Measurements from ENCODE around the gene ABCC1. TPM values are rescaled to one million over a fixed set of nuclear protein-coding genes. Genes with fewer than 3 reads are reported as not detected.
A peak's percentile ranks its signal among the peaks of the same experiment; 100 is the strongest.

Gene ABCC1
- 7.0 and 7.3 TPM in 2 replicates for total RNA-seq
- polyA plus RNA-seq: 7.1 and 9.3 TPM in 2 replicates

DNA sequence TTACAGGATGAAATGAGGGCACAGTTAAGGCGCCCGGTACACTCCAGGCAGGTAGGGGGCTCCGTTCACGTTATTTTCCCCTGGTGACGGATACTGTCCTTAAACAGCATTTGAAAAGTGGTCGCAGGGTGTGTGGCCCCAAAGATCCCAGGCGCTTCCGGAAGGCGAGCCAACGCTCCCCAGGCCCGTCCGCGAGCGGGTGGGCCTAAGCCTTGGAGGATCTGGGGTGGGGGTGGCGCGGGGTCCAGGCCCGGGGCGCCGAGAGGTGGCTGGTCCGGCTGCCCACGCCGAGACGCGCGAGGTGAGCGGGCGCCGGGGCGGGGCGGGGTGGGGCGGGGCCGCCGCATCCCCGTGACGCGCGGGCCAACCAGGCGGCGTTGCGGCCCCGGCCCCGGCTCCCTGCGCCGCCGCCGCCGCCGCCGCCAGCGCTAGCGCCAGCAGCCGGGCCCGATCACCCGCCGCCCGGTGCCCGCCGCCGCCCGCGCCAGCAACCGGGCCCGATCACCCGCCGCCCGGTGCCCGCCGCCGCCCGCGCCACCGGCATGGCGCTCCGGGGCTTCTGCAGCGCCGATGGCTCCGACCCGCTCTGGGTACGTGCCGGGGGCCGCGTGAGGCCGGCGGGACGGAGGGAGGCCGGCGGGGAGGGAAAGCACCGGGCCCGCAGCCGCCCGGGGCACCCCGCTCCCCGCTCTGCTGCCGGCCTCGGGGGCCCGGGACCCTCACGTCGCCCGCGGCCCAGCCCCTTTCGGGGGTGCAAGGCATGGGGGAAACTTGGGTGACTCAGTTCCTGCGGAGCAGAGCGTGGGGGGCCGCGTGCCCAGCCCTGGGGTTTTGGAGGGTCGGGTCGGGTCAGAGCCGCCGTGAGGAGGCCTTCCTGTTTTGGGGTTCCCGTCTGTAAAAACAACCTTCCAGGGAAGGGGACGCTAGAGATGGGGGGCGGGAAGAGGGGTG is at the start of gene ABCC1:
Gene ABCC1 (plus strand): TSS at position 407 of the 951 bp plus-strand sequence. CDS start 136 bp downstream, at position 543.
- H3K4me2 ChIP-seq: peak within 1 kb of the TSS; percentile 91
- H4K20me1 ChIP-seq (ENCODE audit: insufficient read depth, poor library complexity, severe bottlenecking): no peaks in the 10 kb centered on the region
- H2AFZ ChIP-seq: peak within 1 kb of the TSS; percentile 83
- no peaks in the 10 kb centered on the region for H3K27me3 ChIP-seq
- DNase-seq (ENCODE audit: low spot score): peak; percentile 68
- peak within 1 kb of the TSS; percentile 3 for H3K27ac ChIP-seq
- peaks cover 12% of the 10 kb centered on the region for H3K4me1 ChIP-seq (ENCODE audit: insufficient read depth)
- H3K79me2 ChIP-seq: peaks cover 41% of the 10 kb centered on the region
- no peaks in the 10 kb centered on the region for H3K36me3 ChIP-seq (replicated peaks; ENCODE audit: insufficient read depth, low read depth)
- TF ChIP-seq EZH2 (IDR thresholded peaks at IDR 0.05; ENCODE audit: borderline replicate concordance) (no peak), CTCF (IDR thresholded peaks at IDR 0.05; ENCODE audit: poor library complexity) (peak; percentile 10)
- H3K9me3 ChIP-seq (ENCODE audit: low read depth): no peaks in the 10 kb centered on the region
- H3K4me3 ChIP-seq: peak within 1 kb of the TSS; percentile 90
- 1% methylated on average over 50 of the region's 112 CpGs for WGBS (ENCODE audit: low lambda C conversion rate, missing lambda C conversion rate)
- H3K9me2 ChIP-seq (replicated peaks; ENCODE audit: insufficient read depth): no peaks in the 10 kb centered on the region

DNA sequence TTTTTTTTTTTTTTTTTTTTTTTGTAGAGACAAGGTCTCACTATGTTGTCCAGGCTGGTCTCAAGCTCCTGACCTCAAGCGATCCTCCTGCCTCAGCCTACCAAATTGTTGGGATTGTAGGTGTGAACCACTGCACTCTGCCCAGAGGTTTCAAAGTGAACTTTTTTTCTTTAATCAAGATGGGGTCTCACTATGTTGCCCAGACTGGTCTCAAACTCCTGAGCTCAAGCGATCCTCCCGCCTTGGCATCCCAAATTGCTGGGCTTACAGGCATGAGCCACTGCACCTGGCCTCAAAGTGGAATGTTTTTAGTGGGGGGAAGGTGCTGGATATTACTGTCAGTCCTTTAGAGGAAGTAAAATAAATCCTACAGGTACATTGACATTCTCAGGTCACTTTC is 49.1 kb upstream of the ABCC1 start:
- DNase-seq (ENCODE audit: low spot score): no peak
- Histone ChIP-seq H3K27me3 (no peaks in the 10 kb centered on the region), H3K9me3 (ENCODE audit: low read depth) (no peaks in the 10 kb centered on the region), H3K4me2 (no peak overlapping the region), H3K9me2 (replicated peaks; ENCODE audit: insufficient read depth) (no peaks in the 10 kb centered on the region), H3K79me2 (no peaks in the 10 kb centered on the region), H3K4me3 (no peak overlapping the region), H2AFZ (no peak overlapping the region), H4K20me1 (ENCODE audit: insufficient read depth, poor library complexity, severe bottlenecking) (no peaks in the 10 kb centered on the region), H3K4me1 (ENCODE audit: insufficient read depth) (no peaks in the 10 kb centered on the region), H3K27ac (no peak overlapping the region), H3K36me3 (replicated peaks; ENCODE audit: insufficient read depth, low read depth) (no peaks in the 10 kb centered on the region)
- WGBS (ENCODE audit: low lambda C conversion rate, missing lambda C conversion rate): 100% methylated on average over 3 of the region's 3 CpGs
- TF ChIP-seq EZH2 (IDR thresholded peaks at IDR 0.05; ENCODE audit: borderline replicate concordance): no peak
- TF ChIP-seq EZH2phosphoT487 (IDR thresholded peaks at IDR 0.05; ENCODE audit: low read depth, severe bottlenecking, unreplicated experiment): no peak
- no peak for TF ChIP-seq CTCF (IDR thresholded peaks at IDR 0.05; ENCODE audit: poor library complexity)

DNA sequence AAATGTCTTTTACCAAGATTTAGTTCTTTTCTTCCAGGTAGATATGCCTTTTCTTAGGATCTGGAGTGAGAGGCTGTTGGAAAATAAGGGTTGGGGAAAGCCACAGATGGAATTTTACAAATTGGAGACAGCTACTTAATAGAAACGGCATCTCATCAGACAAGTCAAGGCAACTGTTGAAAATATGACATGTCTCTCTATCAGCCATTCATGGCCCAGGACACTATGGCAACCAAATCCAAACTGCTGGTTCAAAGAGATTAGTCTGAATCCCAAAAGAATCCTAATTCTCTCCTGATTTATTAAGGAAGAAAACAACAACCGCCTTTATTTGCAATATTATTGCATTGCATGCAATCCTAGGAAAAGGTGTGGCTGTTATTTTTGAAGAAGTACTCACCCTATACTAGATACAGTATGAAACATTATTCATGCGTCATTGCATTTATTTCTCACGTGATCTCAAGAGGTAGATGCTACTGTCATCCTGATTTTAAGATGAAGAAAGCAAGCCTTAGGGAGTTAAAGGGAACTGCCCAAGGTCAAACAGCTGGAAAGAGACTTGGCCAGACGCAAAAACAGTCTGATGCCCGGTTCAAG is 48.4 kb upstream of the ABCC1 start:
- Histone ChIP-seq H2AFZ (no peak overlapping the region), H3K9me2 (replicated peaks; ENCODE audit: insufficient read depth) (no peaks in the 10 kb centered on the region), H3K79me2 (no peaks in the 10 kb centered on the region), H3K4me3 (no peak overlapping the region), H3K4me1 (ENCODE audit: insufficient read depth) (no peaks in the 10 kb centered on the region), H4K20me1 (ENCODE audit: insufficient read depth, poor library complexity, severe bottlenecking) (no peaks in the 10 kb centered on the region), H3K27me3 (no peaks in the 10 kb centered on the region), H3K9me3 (ENCODE audit: low read depth) (no peaks in the 10 kb centered on the region), H3K4me2 (no peak overlapping the region), H3K36me3 (replicated peaks; ENCODE audit: insufficient read depth, low read depth) (no peaks in the 10 kb centered on the region), H3K27ac (no peak overlapping the region)
- no peak for DNase-seq (ENCODE audit: low spot score)
- 89% methylated on average over 6 of the region's 6 CpGs for WGBS (ENCODE audit: low lambda C conversion rate, missing lambda C conversion rate)
- TF ChIP-seq CTCF (IDR thresholded peaks at IDR 0.05; ENCODE audit: poor library complexity) (no peak), EZH2 (IDR thresholded peaks at IDR 0.05; ENCODE audit: borderline replicate concordance) (no peak), EZH2phosphoT487 (IDR thresholded peaks at IDR 0.05; ENCODE audit: low read depth, severe bottlenecking, unreplicated experiment) (no peak)
